Heart left ventricle (tissue), 16 donors: Measurements from ENCODE around the gene AGRN. TPM values are rescaled to one million over a fixed set of nuclear protein-coding genes. Genes with fewer than 3 reads are reported as not detected.
A peak's percentile ranks its signal among the peaks of the same experiment; 100 is the strongest.

Experiments
- ATAC-seq, 4 donors: fragments of 200-7000 bp; cut with Tn5 transposase; one replicate each; pipeline ENCODE4 v1.9.1; 2020 to 2022; ENCODE audit warnings: moderate library complexity in 4 of 4, mild to moderate bottlenecking in 3 of 4, moderate number of reproducible peaks in 1 of 4
- DNase-seq, 5 donors: peaks; one replicate each; pipeline ENCODE4 v3.0.0-alpha.2; 2020
- H3K27ac ChIP-seq, 12 donors: fragments of 200-600 bp; sonication (generic) in 4 of 12; one replicate each; pipeline versions ENCODE4 v1.5.0 to v1.8.0; 2016 to 2022; ENCODE audit warnings: mild to moderate bottlenecking in 2 of 12
- H3K27me3 ChIP-seq, 9 donors: fragments of 200-600 bp; sonication (generic) in 2 of 9; one replicate each; pipeline versions ENCODE4 v1.5.1 to v1.8.0; 2016 to 2022; ENCODE audit warnings: mild to moderate bottlenecking in 3 of 9
- H3K36me3 ChIP-seq, 9 donors: fragments of 200-600 bp; sonication (generic) in 2 of 9; one replicate each; pipeline versions ENCODE4 v1.5.0 to v1.8.0; 2018 to 2022; ENCODE audit warnings: mild to moderate bottlenecking in 2 of 9
- H3K4me1 ChIP-seq, 12 donors: fragments of 200-600 bp; sonication (generic) in 4 of 12; one replicate each; pipeline versions ENCODE4 v1.5.0 to v1.8.0; 2016 to 2022; ENCODE audit warnings: mild to moderate bottlenecking in 3 of 12
- H3K4me3 ChIP-seq, 12 donors: fragments of 200-600 bp; sonication (generic) in 4 of 12; one replicate each; pipeline versions ENCODE4 v1.5.0 to v1.8.0; 2017 to 2022; ENCODE audit warnings: mild to moderate bottlenecking in 9 of 12, moderate library complexity in 4 of 12
- H3K9me3 ChIP-seq, 12 donors: fragments of 200-600 bp; sonication (generic) in 4 of 12; one replicate each; pipeline versions ENCODE4 v1.5.0 to v1.8.0; 2016 to 2022; ENCODE audit warnings: mild to moderate bottlenecking in 1 of 12
- CTCF ChIP-seq, 12 donors: fragments of 200-600 bp; sonication (generic) in 4 of 12; IDR thresholded peaks; one replicate each; pipeline versions ENCODE4 v1.5.0 to v1.8.0; 2018 to 2022; ENCODE audit warnings: antibody characterized with exemption in 12 of 12, mild to moderate bottlenecking in 5 of 12
- POLR2A ChIP-seq, 2 donors: fragments of 450-650 bp; IDR thresholded peaks; one replicate each; pipeline ENCODE4 v1.6.1; 2017; ENCODE audit warnings: antibody characterized with exemption in 2 of 2, mild to moderate bottlenecking in 2 of 2, moderate library complexity in 2 of 2
- WGBS, 4 donors: extraction: QIAGEN DNeasy Blood & Tissue Kit in 2 of 4; methylation state at CpG; one replicate each; pipeline versions ENCODE4 v1.1.5 to v1.1.7; 2013 to 2018; 5-methylcytosine and 5-hydroxymethylcytosine counted together
- intact Hi-C, 10 donors: fragments of 100-400 bp; cut with DNase I; formaldehyde crosslinking; loops; one replicate each; pipeline versions ENCODE4 v1.11.1 to v1.14.2; 2022
- polyA plus RNA-seq, 2 donors: library from polyadenylated mRNA; stranded (reverse); fragments of 200-250 nt; gene quantifications; one replicate each; pipeline ENCODE4 v1.2.3, GENCODE V29; 2013
- total RNA-seq, 9 donors: library from RNA; depleted of rRNA in 2 of 9; stranded (reverse); fragments of >200 nt in 2 of 9; fragmentation: NEBNext Ultra II Directional in 3 of 9; extraction: Animal tissue kit (Norgen Biotek cat#: 25700) in 3 of 9; gene quantifications; one replicate each; pipeline versions ENCODE4 v1.1.0 to v1.2.4, GENCODE V29; 2016 to 2023
- donor health status: ischemic (EF 13 %, LVEDD 7.1; RV severe dilation, severe dysfunction).
- donor health status: healthy with polysubstance abuse.
- donor health status: DM: no; HTN: yes; CAD: no.
- donor health status: DM: no; HTN: no; CAD: no.
- donor health status: ischemic (EF 25% LVEDD 6.9; RV normal size, moderate dysfunction).
- donor health status: ischemic (EF 25% LVEDD 5.7; RV mildly dilated, moderate dysfunction).
- donor health status: healthy.
- donor health status: DM: yes; HTN: yes; CAD: no.
- donor health status: ischemic (EF 35%, LVEDD 5.7; RV mildly dilated, moderate dysfunction).
- donor health status: nonischemic (EF 11% LVEDD 7.7; RV severe dilation, severe dysfunction).
- donor health status: DM: yes; HTN: yes; CAD: no.
- donor health status: PGD.
- donor health status: ischemic (EF 29% LVEDD 5.4; RV normal size, mild dysfunction).
- donor health status: nonischemic (EF 23%, LVEDD 6.1; RV moderate dilation, normal function).

The AGRN gene
- total and polyA plus RNA-seq, 11 donors, result 9.7 to 45.7 (median 18.6) TPM

DNA sequence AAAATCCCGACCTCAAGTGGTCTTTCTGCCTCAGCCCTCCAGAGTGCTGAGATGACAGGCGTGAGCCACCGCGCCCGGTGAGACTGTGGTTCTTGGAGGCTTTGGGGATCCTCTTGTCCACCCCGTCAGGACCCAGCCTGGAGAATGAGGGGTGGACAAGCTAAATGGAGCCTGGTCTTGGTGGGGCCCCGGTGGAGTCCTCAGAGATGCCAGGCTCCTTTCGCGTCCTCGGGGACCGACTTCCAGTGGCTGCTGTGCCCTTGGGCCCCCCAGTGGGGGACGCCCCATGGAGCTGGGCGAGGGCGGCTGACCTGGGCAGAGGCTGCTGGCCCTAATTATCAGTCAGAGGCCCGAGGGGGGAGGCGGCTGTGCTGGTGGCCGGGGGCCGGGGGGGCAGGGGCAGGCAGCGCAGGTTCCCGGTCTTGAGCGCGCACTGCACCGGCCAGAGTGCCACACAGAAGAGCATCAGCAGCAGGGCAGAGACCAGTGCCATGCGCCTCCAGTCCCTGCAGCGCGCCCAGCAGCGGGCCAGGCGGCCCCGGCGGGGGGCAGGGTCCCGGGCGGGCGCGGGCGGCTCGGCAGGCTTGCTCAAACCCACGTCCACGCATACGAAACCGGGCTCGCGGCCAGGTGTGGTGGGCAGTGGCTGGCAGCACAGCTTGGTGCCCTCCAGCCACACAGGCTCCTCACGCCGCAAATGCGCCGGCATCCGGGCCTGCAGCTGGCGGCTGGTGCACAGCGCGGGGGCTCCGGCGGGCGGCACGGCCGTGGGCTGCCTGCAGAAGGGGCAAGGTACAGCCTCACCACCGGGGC, 51.8 kb downstream of the AGRN start:
- Histone ChIP-seq H3K36me3 (no peaks in the 10 kb centered on the region), H3K4me3 (no peak overlapping the region), H3K9me3 (no peaks in the 10 kb centered on the region), H3K27me3 (peaks cover 0 to 83% (median 38%) of the 10 kb centered on the region in 9 donors), H3K4me1 (peaks cover 0 to 19% (median 9%) of the 10 kb centered on the region in 12 donors), H3K27ac (no peak overlapping the region)
- 79 to 86% (median 84%) methylated on average over 27 to 56 of the region's 56 CpGs for WGBS, 4 donors
- DNase-seq (peak in 1 of 5 donors; percentile 16), ATAC-seq (no peak)
- no peak for TF ChIP-seq CTCF (IDR thresholded peaks at IDR 0.05)
- no peak for TF ChIP-seq POLR2A (IDR thresholded peaks at IDR 0.05)
- intact Hi-C loops, result no loop called here

DNA sequence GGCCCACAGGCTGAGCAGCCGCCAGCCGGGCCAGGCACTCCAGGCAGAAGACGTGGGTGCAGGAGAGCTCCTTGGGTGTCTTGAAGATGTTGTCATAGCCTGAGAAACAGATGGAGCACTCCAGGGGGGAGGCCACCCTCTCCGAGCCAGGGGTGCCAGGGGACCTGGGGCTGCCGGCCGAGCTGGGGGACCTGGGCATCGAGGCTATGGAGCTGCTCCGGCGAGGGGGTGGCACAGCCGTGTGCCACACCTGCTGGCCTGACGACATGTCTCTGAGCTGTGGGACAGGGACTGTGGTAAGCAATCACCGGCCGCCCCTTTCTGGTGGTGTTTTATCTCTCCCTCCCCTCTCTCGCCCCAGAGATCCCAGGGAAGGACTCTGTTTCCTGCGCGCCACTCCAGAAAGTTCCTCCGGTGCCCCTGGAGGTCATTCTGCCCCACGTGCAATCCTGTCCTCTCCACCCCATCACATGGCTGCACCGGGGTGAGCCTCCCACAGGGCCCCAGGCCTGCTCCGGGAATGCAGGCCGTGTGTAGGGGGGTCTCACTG, 52.5 kb downstream of the AGRN start:
- ATAC-seq (no peak), DNase-seq (peak in 1 of 5 donors; percentile 17)
- intact Hi-C loops, result no loop called here
- 45 to 79% (median 74%) methylated on average over 10 to 21 of the region's 21 CpGs for WGBS, 4 donors
- Histone ChIP-seq H3K27me3 (peaks cover 0 to 76% (median 36%) of the 10 kb centered on the region in 9 donors), H3K27ac (no peak overlapping the region), H3K4me3 (no peak overlapping the region), H3K9me3 (no peaks in the 10 kb centered on the region), H3K4me1 (peaks cover 0 to 19% (median 9%) of the 10 kb centered on the region in 12 donors), H3K36me3 (no peaks in the 10 kb centered on the region)
- TF ChIP-seq POLR2A (IDR thresholded peaks at IDR 0.05) (no peak), CTCF (IDR thresholded peaks at IDR 0.05) (no peak)

DNA sequence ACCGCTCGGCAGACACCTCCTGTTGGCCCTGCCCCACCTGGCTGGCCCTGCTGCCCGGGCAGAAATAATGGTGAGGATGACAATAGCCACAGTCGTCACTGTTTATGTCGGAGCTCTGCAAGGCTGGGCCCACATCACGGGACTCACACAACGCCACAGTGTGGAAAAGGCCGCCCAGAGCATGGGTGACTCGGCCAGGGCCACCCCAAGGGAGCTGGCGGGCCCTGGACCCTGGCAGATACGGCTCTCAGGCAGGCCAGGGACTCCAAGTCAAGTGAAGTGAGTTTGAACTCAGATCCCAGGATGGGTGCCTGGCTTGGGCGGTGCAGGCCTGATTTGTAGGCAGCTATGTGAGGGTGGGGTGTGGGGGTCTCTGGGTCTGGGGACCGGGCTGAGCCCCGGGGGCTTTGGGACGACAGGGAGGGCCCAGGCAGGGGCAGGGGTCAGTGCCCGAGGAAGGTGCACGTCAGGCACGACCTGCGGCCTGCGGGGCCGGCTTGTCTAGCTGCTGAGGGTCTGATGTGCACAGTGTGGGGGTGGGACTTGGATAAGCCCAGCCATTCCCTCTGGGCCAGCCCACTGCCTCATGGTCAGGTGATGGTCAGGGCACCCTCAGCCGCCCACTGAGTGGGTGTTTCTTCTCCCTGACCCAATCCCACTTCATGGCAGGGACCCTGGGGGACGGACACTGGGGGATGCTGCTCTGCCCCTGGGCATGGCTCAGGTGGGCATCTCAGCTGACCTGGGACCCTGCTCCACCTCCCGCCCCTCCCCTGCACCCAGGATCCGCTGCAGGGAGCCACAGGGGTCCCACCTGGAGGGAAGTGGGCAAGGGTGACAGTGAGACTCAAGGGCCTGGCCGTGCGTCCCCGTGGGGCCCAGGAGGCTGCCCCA, 53.2 kb downstream of the AGRN start:
- H3K4me3 ChIP-seq, result no peak overlapping the region
- 81 to 87% (median 83%) methylated on average over 15 to 28 of the region's 28 CpGs for WGBS, 4 donors
- TF ChIP-seq CTCF (IDR thresholded peaks at IDR 0.05) (no peak), POLR2A (IDR thresholded peaks at IDR 0.05) (no peak)
- no peak overlapping the region for H3K27ac ChIP-seq
- H3K4me1 ChIP-seq, result peaks cover 0 to 18% (median 9%) of the 10 kb centered on the region in 12 donors
- H3K27me3 ChIP-seq, result peaks cover 0 to 69% (median 29%) of the 10 kb centered on the region in 9 donors
- intact Hi-C loops, result no loop called here
- no peaks in the 10 kb centered on the region for H3K36me3 ChIP-seq
- no peaks in the 10 kb centered on the region for H3K9me3 ChIP-seq
- peak in 2 of 5 donors; percentile 14 to 56 for DNase-seq
- ATAC-seq, result no peak
